Measurements from ENCODE around the gene FTSJ3. TPM values are rescaled to one million over a fixed set of nuclear protein-coding genes. Genes with fewer than 3 reads are reported as not detected.

Gene FTSJ3
- total RNA-seq, 1 experiment from 2014 or later, result 75.9 TPM

DNA sequence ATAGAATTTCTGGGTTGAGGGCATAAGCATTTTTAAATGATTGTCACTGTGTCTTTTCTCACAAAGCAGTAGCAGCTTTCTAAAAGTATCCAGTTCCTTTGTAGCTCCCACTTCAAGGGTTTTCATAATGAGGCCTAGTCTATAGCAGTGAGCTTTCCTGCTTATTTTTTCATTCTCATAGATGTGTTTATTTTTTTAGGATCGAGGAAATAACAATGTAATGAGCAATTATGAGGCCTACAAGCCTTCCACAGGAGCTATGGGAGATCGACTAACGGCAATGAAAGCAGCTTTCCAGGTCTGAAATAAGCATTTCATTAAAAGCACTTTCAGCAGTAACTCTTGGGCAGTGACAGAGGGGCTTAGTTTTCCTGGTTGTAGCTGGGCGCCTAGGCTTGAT lies 10.8 kb downstream of the FTSJ3 start:
- Mint-ChIP-seq H3K4me1 (ENCODE audit: low read depth, unreplicated experiment) (peaks cover 20% of the 10 kb centered on the region), H3K4me3 (ENCODE audit: unreplicated experiment) (no peak overlapping the region), H3K27ac (ENCODE audit: unreplicated experiment) (no peak overlapping the region), H3K9me3 (ENCODE audit: unreplicated experiment) (no peaks in the 10 kb centered on the region), H3K36me3 (ENCODE audit: insufficient read depth, unreplicated experiment) (peaks cover 100% of the 10 kb centered on the region), H3K27me3 (ENCODE audit: insufficient read depth, unreplicated experiment) (no peaks in the 10 kb centered on the region)
- no peak overlapping the region for H3K4me3 ChIP-seq (ENCODE audit: low read depth, low read length)
- peaks cover 15% of the 10 kb centered on the region for H3K4me1 ChIP-seq
- TF ChIP-seq, protein P1, sequence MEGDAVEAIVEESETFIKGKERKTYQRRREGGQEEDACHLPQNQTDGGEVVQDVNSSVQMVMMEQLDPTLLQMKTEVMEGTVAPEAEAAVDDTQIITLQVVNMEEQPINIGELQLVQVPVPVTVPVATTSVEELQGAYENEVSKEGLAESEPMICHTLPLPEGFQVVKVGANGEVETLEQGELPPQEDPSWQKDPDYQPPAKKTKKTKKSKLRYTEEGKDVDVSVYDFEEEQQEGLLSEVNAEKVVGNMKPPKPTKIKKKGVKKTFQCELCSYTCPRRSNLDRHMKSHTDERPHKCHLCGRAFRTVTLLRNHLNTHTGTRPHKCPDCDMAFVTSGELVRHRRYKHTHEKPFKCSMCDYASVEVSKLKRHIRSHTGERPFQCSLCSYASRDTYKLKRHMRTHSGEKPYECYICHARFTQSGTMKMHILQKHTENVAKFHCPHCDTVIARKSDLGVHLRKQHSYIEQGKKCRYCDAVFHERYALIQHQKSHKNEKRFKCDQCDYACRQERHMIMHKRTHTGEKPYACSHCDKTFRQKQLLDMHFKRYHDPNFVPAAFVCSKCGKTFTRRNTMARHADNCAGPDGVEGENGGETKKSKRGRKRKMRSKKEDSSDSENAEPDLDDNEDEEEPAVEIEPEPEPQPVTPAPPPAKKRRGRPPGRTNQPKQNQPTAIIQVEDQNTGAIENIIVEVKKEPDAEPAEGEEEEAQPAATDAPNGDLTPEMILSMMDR (IDR thresholded peaks at IDR 0.05; ENCODE audit: insufficient read depth in 1 of 2, low read depth in 1 of 2, low read length in 1 of 2, severe bottlenecking in 1 of 2, unreplicated experiment in 1 of 2), result no peak
- BruUV-seq (replicated peaks), result no TSS peak
- intact Hi-C loops (cut with micrococcal nuclease; ENCODE audit: unreplicated experiment), result no loop called here
- ChIA-PET CTCF (no interaction called here), POLR2A (interaction anchor here (0.5 to 0.6 kb wide), 3 partner anchors 12 to 43 kb away, joined by 3 to 5 read pairs (median 5); partner anchors contain the start of gene DDX42)
- no peak for DNase-seq
- H3K36me3 ChIP-seq (ENCODE audit: control insufficient read depth, insufficient read depth, low read length), result peaks cover 7% of the 10 kb centered on the region
- no peaks in the 10 kb centered on the region for H3K27me3 ChIP-seq (replicated peaks; ENCODE audit: control insufficient read depth, insufficient read depth, low read length)
- no peaks in the 10 kb centered on the region for H3K9me3 ChIP-seq

- Mint-ChIP-seq H3K4me1 (ENCODE audit: low read depth, unreplicated experiment) (peaks cover 20% of the 10 kb centered on the region), H3K27ac (ENCODE audit: unreplicated experiment) (no peak overlapping the region), H3K9me3 (ENCODE audit: unreplicated experiment) (no peaks in the 10 kb centered on the region), H3K27me3 (ENCODE audit: insufficient read depth, unreplicated experiment) (no peaks in the 10 kb centered on the region), H3K4me3 (ENCODE audit: unreplicated experiment) (no peak overlapping the region), H3K36me3 (ENCODE audit: insufficient read depth, unreplicated experiment) (peaks cover 100% of the 10 kb centered on the region)
- POLR2A ChIA-PET, result interaction anchor here (0.6 kb wide), 1 partner anchor 12 kb away, joined by 3 read pairs; no protein-coding TSS in a partner anchor
- H3K4me1 ChIP-seq, result peaks cover 15% of the 10 kb centered on the region
- H3K4me3 ChIP-seq (ENCODE audit: low read depth, low read length), result no peak overlapping the region
- peaks cover 11% of the 10 kb centered on the region for H3K36me3 ChIP-seq (ENCODE audit: control insufficient read depth, insufficient read depth, low read length)
- intact Hi-C loops (cut with micrococcal nuclease; ENCODE audit: unreplicated experiment), result no loop called here
- no TSS peak for BruUV-seq (replicated peaks)
- CTCF ChIA-PET, result no interaction called here
- no peaks in the 10 kb centered on the region for H3K9me3 ChIP-seq
- TF ChIP-seq, protein P1 (IDR thresholded peaks at IDR 0.05; ENCODE audit: insufficient read depth in 1 of 2, low read depth in 1 of 2, low read length in 1 of 2, severe bottlenecking in 1 of 2, unreplicated experiment in 1 of 2), result no peak
- no peak for DNase-seq
- H3K27me3 ChIP-seq (replicated peaks; ENCODE audit: control insufficient read depth, insufficient read depth, low read length), result no peaks in the 10 kb centered on the region
Measured at GRCh38 chr17:63816123-63816522, 11.3 kb downstream of the FTSJ3 start.

DNA sequence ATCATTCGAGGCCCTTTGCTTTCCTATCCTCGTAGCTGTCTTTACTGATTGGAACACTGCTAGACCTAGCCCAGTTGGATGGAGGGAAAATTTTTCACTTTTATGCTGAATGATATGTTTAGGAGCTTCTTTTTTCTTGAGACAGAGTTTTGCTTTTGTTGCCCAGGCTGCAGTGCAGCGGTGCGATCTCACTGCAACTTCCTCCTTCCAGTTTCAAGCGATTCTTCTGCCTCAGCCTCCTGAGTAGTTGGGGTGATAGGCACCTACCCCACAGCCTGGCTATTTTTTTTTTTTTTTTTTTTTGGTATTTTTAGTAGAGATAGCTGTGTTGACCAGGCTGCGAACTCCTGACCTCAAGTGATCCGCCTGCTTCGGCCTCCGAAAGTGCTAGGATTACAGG lies 17.5 kb downstream of the FTSJ3 start:
- DNase-seq, result no peak
- no peak overlapping the region for H3K4me3 ChIP-seq (ENCODE audit: low read depth, low read length)
- ChIA-PET CTCF (interaction anchor here (0.6 to 1.5 kb wide), 3 partner anchors 34 to 198 kb away, joined by 3 read pairs; no protein-coding TSS in a partner anchor), POLR2A (interaction anchor here (0.6 to 1.6 kb wide), 4 partner anchors 9 to 36 kb away, joined by 4 to 7 read pairs (median 5); partner anchors contain the start of genes CCDC47, DDX42 and PSMC5)
- intact Hi-C loops (cut with micrococcal nuclease; ENCODE audit: unreplicated experiment), result no loop called here
- no peaks in the 10 kb centered on the region for H3K9me3 Mint-ChIP-seq (ENCODE audit: unreplicated experiment)
- peak overlapping the region; percentile 26 for H3K27ac Mint-ChIP-seq (ENCODE audit: unreplicated experiment)
- H3K27me3 Mint-ChIP-seq (ENCODE audit: insufficient read depth, unreplicated experiment), result no peaks in the 10 kb centered on the region
- TF ChIP-seq, protein P1 (IDR thresholded peaks at IDR 0.05; ENCODE audit: insufficient read depth in 1 of 2, low read depth in 1 of 2, low read length in 1 of 2, severe bottlenecking in 1 of 2, unreplicated experiment in 1 of 2), result no peak
- no peaks in the 10 kb centered on the region for H3K9me3 ChIP-seq
- H3K36me3 Mint-ChIP-seq (ENCODE audit: insufficient read depth, unreplicated experiment), result peaks cover 100% of the 10 kb centered on the region
- H3K4me1 Mint-ChIP-seq (ENCODE audit: low read depth, unreplicated experiment), result peaks cover 18% of the 10 kb centered on the region
- H3K4me1 ChIP-seq, result peaks cover 8% of the 10 kb centered on the region
- no peak overlapping the region for H3K4me3 Mint-ChIP-seq (ENCODE audit: unreplicated experiment)
- H3K36me3 ChIP-seq (ENCODE audit: control insufficient read depth, insufficient read depth, low read length), result peaks cover 5% of the 10 kb centered on the region
- H3K27me3 ChIP-seq (replicated peaks; ENCODE audit: control insufficient read depth, insufficient read depth, low read length), result no peaks in the 10 kb centered on the region
- no TSS peak for BruUV-seq (replicated peaks)

Data from Caco-2 (cell line).